Endothelial cell of umbilical vein (primary cell): ENCODE data around the gene CLN6.

ENCODE experiments used
- CTCF ChIP-seq, 2 donors: IDR thresholded peaks; 1 replicate in 1 of 2; 2 replicates in 1 of 2; pipeline ENCODE4 v1.5.1; 2011; ENCODE audit warnings: low read length in 2 of 2, mild to moderate bottlenecking in 2 of 2, moderate library complexity in 2 of 2, control low read depth in 1 of 2, inconsistent platforms in 1 of 2, low read depth in 1 of 2; ENCODE audit not compliant: insufficient read depth in 1 of 2; ENCODE audit errors: extremely low read depth in 1 of 2
- EZH2 ChIP-seq: IDR thresholded peaks from 2 replicates; pipeline ENCODE4 v1.6.1; 2012; ENCODE audit warnings: borderline replicate concordance, low read depth, mild to moderate bottlenecking, moderate library complexity, low read length, inconsistent platforms; ENCODE audit not compliant: severe bottlenecking
- MAX ChIP-seq: IDR thresholded peaks from 2 replicates; pipeline ENCODE4 v1.6.1; 2011; ENCODE audit not compliant: insufficient read depth, insufficient read length

- TF ChIP-seq CTCF (IDR thresholded peaks at IDR 0.05; ENCODE audit: extremely low read depth in 1 of 2, insufficient read depth in 1 of 2, low read depth in 1 of 2, low read length in 2 of 2): no peak
- no peak for TF ChIP-seq MAX
- no peak for TF ChIP-seq EZH2
Observed at GRCh38 chr15:68200016-68200861, 29.3 kb downstream of the CLN6 start.
